Erythroblast (primary cell): Measurements from ENCODE around the gene NFE2L1.
"Not testable (repeated sequence)": the region's sequence is repeated elsewhere in the genome, so short reads cannot be mapped to it uniquely, and the experiment has no call there.

Experiments used
- DNase-seq, 2 experiments: peaks; one replicate each; lab custom pipeline; 2025; lab: John Stamatoyannopoulos, UW
- GATA1 ChIP-seq: IDR thresholded peaks from 2 replicates; pipeline ENCODE4 v1.6.1; 2011; ENCODE audit warnings: low read depth, mild to moderate bottlenecking, control low read depth, low read length, moderate library complexity
- POLR2A ChIP-seq: IDR thresholded peaks from 2 replicates; pipeline ENCODE4 v1.6.1; 2011; ENCODE audit warnings: mild to moderate bottlenecking, low read length

The NFE2L1 gene

DNA sequence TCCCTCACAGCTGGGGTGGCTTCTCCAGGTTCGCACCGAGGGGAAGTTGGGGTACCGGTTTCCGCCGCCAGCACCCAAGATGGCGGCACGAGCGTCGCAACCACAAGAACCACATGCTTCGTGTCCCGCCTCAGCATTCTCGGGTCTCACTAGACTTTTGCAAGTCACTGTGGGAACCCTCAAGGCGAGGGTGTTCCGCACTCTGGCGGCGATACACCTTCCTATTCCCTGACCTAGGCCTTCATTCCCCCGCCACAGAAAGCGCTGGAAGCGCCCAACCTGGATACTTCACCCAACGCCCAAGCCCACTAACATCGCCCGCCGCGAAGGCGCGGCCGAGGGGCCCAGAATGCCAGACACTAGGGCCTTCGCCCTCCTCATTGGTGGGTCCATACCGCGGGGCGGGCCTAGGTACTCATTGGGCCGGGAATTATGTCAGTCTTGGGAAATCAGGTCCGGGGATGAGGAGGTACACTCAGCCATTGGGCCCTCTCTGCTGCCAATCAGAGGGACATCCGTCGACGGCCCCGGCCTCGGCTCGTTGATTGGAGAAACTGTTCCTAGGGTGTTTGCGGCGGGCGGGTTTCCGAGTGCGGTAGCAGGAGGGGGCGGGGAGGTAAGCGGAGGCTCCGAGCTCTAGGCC, at the start of gene NFE2L1:
Gene NFE2L1, plus strand, starts transcription at position 619 of the 643 bp plus-strand sequence. CDS start 2,760 bp downstream, outside the sequence.
- TF ChIP-seq GATA1 (no peak), POLR2A (peak; percentile 96)

DNA sequence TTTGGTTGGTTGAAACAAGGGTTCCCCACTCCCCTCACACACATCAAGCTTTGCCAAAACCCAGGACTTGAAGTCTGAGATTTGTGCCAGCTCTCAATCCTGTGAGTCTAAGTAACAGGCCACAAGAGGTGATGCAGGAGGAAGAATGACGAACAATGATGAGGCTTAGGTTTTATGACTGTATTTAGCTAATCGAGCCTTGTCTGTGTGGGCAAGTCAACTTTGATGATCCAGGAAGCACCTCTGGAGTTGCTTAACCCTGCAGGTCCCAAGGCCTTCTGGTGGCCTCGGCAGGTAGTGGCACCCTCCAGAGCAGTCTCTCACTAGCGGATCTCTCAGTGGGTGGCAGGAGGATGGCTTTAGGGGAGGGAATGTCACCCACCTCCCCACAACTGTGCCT, 48.6 kb upstream of the NFE2L1 start:
- no peak for DNase-seq

More for the DNA sequence above, at the start of gene NFE2L1:
- peak; percentile 98 to 99 for DNase-seq

DNA sequence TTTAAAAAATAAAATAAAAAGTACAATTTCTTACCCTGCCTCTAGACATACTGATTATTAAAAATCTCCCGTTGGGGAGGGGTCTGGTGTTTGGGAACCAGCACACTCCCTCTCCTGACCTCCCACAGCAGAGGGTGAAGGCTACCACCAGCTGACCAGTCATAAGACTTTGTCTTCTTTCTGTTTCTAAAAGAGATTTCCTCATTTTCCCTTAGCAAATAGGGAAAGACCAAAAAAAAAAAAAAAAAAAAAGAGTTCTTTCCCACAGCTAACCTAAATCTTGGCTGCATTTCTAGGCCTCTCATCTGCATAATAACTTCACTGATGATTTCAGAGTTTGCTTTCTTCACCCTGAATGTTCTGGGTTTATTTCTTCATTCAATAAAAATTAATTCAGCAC, 47.0 kb upstream of the NFE2L1 start:
- TF ChIP-seq POLR2A (no peak), GATA1 (no peak)
- no peak for DNase-seq

More for the DNA sequence above, 48.6 kb upstream of the NFE2L1 start:
- TF ChIP-seq GATA1 (no peak), POLR2A (no peak)

- not testable (repeated sequence) for DNase-seq
These were observed 46.5 kb upstream of the NFE2L1 start for GRCh38 chr17:48001657-48002056.

DNA sequence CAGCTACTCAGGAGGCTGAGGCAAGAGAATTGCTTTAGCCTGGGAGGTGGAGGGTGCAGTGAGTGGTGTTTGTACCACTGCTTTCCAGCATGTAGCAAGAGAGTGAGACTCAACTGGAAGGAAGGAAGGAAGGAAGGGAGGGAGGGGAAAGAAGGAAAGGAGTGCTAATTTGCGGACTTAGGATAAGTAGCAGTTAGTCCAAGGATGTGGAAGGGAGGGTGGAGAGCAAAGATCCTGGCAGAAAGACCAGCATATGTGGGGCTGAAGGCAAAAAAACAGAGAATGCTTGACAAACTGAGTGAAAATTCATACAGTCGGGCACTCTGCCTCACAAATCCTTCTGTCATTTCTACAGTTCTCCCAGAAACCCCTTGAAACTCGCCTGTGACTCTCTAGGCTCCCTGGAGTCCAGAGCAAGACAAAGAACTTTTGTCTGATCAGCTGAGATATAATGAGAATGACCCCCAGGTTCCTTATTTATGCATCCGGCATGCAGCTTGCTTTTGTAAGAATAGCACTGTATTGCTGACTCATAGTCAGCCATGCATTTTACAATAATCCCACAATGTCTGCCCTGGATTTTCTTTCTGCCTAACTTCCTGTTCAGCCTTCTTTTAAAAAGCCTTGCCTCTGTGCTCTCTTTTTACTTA, 45.8 kb upstream of the NFE2L1 start:
- TF ChIP-seq GATA1, result no peak
- no peak for TF ChIP-seq POLR2A
- DNase-seq, result no peak

- no peak for DNase-seq
- TF ChIP-seq GATA1, result no peak
- no peak for TF ChIP-seq POLR2A
These were observed 45.2 kb upstream of the NFE2L1 start for GRCh38 chr17:48002916-48003416.

- no peak for DNase-seq
- TF ChIP-seq GATA1 (no peak), POLR2A (no peak)
These were observed 44.6 kb upstream of the NFE2L1 start for GRCh38 chr17:48003417-48004151.

DNA sequence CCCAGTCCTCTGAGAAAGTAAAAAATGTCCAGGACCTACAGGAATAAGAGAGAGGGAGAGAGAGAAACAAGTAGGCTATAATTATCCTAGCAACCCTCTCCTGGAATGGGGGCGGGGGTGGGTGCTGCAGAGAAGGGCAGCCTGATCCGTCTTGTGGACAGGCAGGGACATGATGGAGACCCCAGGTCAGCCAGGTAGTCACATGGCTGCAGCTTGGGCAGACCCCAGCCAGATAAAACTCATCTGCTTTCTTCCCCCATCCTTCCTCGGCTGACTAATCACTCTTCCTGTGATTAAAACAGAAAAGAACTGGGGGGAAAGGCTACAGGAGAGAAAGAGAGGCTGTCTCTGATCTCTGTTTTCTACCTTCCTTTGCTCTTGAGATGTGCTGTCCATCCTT, 43.2 kb upstream of the NFE2L1 start:
- DNase-seq, result no peak
- TF ChIP-seq GATA1 (no peak), POLR2A (no peak)

DNA sequence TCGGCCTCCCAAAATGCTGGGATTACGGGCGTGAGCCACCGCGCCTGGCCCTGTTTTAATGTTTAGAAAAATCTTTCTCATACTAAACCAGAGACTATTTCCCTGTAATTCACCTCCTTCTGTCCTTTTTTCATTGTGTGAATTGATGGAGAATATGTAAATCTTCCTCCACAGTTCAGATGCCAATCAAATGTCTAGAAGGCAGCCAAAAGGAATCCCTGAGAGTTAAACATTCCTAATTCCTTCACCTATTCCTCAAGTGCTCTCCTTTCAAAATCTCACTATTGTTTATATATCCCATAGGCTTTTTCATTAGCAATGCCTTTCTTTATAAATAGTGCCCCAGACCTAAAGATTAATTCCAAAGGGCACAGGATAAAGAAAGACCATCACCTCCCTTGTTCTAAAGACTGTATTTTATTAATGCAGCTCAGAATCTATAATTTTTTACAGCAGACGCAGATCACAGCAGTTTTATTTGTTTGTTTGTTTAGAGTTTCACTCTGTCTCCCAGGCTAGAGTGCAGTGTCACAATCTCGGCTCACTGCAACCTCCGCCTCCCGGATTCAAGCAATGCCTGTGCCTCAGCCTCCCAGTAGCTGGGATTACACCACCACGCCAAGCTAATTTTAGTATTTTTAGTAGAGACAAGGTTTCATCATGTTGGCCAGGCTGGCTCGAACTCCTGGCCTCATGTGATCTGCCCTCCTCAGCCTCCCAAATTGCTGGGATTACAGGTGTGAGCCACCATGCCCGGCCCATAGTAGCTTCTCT, 41.0 kb upstream of the NFE2L1 start:
- TF ChIP-seq POLR2A (no peak), GATA1 (no peak)
- no peak for DNase-seq

DNA sequence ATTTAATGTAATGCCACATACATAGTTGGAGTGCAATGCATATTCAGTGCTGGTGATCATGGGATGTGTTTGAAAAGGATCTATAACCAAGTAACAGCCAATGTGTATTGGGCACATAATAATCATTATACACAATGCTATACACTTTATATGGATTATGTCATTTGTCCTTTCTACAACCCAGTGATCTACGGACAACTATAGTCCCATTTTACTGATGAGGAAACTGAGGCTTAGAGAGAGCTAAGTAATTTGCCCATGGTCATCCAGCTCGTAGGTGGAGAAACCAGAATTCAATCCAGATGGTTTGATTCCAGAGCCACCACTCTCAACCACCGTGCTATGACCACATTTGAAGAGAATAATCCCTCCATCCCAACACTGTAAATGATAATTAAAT, 38.0 kb upstream of the NFE2L1 start:
- DNase-seq, result no peak
- no peak for TF ChIP-seq POLR2A
- no peak for TF ChIP-seq GATA1

DNA sequence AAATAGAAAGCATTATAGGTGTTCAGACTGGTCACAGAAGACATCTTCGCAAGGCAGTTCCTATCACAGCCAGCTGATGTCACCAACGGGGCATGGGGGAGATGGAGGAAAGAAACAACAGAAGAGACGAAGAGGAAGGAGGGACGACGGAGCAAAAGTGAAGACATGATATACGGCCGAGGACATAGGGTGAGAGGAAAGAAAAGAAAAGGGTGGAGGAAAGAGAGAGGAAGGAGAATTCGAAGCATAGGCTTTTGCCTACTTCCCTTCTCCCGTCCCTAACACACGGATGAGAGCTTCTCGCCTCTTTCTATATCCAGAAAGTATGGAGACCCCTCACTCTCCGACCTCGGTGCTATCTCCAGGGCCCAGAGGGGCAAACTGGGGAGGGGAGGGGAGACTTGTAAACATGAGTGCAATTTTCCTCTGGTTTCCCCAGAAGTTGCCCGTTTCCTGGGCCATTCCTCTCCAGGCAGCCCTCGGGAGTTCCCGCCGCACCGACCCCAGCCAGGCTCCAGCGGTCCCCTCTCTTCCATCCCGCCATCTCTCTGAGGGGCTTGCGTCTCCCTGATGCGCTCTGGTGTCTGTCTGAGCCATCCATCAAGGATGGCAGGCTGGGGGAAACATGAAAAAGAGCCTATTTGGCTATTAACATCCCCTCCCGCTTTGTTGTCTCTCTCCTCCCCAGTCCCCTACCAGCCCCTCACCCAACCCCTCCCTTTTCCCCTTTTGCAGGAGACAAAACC, 36.6 kb upstream of the NFE2L1 start:
- DNase-seq, result peak; percentile 57 to 64
- TF ChIP-seq GATA1 (no peak), POLR2A (no peak)

- DNase-seq, result peak; percentile 70 to 71
- no peak for TF ChIP-seq GATA1
- no peak for TF ChIP-seq POLR2A
These were observed 36.0 kb upstream of the NFE2L1 start for GRCh38 chr17:48012151-48012520.

GRCh38 chr17:48012654-48013053, 35.5 kb upstream of the NFE2L1 start:
- TF ChIP-seq POLR2A (no peak), GATA1 (no peak)
- no peak for DNase-seq
